Measurements from ENCODE around the gene TEPSIN. TPM values are rescaled to one million over a fixed set of nuclear protein-coding genes. Genes with fewer than 3 reads are reported as not detected.

TEPSIN gene
- total and polyA plus RNA-seq, 2 donors (not counting 3 experiments of a cell fraction or from before 2014, with no cell fraction given), result 41.6 to 45.3 TPM

DNA sequence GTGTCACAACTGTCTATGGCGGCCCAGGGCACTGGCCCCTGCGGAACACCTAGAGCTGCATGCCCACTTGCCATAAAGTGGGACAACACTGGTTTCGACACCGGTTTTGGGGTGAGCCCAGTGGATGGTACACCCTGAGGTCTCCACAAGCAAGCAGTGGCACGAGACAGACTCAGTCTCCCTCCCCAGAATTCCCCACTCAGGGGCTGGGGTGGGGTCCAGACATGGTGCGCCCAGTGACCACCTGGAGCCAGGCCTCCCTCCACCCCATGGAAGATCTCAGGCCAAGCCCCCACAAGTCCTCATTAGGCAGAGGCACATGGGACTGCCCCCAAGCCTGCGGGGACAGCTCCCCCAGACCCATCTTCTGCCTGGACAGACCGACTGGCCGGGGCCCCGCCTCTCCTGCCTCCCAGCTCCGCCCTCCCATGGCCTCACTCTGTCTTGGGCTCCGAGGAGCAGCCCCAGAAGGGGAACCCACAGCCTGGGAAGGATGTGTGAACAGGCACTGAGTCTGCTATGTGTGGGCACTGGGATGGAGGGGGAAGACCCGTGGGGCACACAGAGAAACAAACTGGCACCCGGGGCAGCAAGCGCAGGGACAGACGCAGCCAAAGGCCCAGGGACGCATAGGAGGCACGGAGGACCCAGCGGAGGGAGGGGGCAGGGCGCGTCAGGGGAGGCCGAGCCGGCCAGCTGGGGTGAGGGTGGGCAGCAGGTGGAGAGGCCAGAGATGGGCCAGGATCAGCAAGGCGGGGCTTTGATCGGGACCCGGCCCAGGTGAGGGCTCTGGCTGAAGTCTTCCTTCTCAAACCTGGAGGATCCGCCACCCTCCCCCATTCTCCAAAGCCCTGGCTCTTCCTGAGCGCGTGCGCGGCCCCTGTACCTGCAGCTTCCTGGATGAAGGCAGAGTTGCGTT lies 2.8 kb downstream of the TEPSIN start:
- POLR2A ChIA-PET, result no interaction called here
- Histone ChIP-seq H3K9ac (replicated peaks; ENCODE audit: extremely low read depth, insufficient read depth, low read length) (no peak overlapping the region), H3K36me3 (ENCODE audit: control insufficient read depth in 2 of 2, extremely low read depth in 1 of 2, insufficient read depth in 2 of 2, low read length in 2 of 2) (peaks cover 0 to 26% of the 10 kb centered on the region in 2 experiments), H3K4me1 (ENCODE audit: control insufficient read depth, extremely low read depth, insufficient read depth, low read length) (peaks cover 6% of the 10 kb centered on the region), H4K20me1 (replicated peaks; ENCODE audit: control insufficient read depth, extremely low read depth, insufficient read depth, low read length) (no peaks in the 10 kb centered on the region), H3K27ac (ENCODE audit: insufficient read depth, low read depth, low read length) (no peak overlapping the region), H3K9me3 (replicated peaks; ENCODE audit: control insufficient read depth, insufficient read depth, low read length) (no peaks in the 10 kb centered on the region), H3K27me3 (ENCODE audit: control insufficient read depth in 2 of 2, insufficient read depth in 2 of 2, low read length in 2 of 2) (no peaks in the 10 kb centered on the region), H3K79me2 (ENCODE audit: control insufficient read depth, insufficient read depth, low read length) (peaks cover 20% of the 10 kb centered on the region), H3K4me2 (ENCODE audit: insufficient read depth, low read length) (no peak overlapping the region), H3K4me3 (replicated peaks in 1 of 3; ENCODE audit: insufficient read depth in 1 of 3, low read depth in 1 of 3, low read length in 3 of 3) (no peak overlapping the region), H2AFZ (ENCODE audit: low read depth, low read length) (no peak overlapping the region), H3K9me1 (replicated peaks; ENCODE audit: control insufficient read depth, extremely low read depth, insufficient read depth, low read length) (no peaks in the 10 kb centered on the region)
- dilution Hi-C loops (cut with MboI; ENCODE audit: extremely low pct_ligation_motif_present, low sequenced_read_pairs) (no loop called here), intact Hi-C loops (cut with micrococcal nuclease) (no loop called here)
- no TSS peak for BruUV-seq (replicated peaks)
- no peak for TF ChIP-seq MYC (IDR thresholded peaks at IDR 0.05; ENCODE audit: low read depth, low read length)
- TF ChIP-seq, protein P1, sequence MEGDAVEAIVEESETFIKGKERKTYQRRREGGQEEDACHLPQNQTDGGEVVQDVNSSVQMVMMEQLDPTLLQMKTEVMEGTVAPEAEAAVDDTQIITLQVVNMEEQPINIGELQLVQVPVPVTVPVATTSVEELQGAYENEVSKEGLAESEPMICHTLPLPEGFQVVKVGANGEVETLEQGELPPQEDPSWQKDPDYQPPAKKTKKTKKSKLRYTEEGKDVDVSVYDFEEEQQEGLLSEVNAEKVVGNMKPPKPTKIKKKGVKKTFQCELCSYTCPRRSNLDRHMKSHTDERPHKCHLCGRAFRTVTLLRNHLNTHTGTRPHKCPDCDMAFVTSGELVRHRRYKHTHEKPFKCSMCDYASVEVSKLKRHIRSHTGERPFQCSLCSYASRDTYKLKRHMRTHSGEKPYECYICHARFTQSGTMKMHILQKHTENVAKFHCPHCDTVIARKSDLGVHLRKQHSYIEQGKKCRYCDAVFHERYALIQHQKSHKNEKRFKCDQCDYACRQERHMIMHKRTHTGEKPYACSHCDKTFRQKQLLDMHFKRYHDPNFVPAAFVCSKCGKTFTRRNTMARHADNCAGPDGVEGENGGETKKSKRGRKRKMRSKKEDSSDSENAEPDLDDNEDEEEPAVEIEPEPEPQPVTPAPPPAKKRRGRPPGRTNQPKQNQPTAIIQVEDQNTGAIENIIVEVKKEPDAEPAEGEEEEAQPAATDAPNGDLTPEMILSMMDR (IDR thresholded peaks at IDR 0.05; ENCODE audit: extremely low read depth in 1 of 2, insufficient read depth in 1 of 2, low read depth in 1 of 2, low read length in 2 of 2), result no peak
- TF ChIP-seq, protein P2, sequence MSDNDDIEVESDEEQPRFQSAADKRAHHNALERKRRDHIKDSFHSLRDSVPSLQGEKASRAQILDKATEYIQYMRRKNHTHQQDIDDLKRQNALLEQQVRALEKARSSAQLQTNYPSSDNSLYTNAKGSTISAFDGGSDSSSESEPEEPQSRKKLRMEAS (IDR thresholded peaks at IDR 0.05; ENCODE audit: insufficient read depth, insufficient read length), result no peak
- TF ChIP-seq EZH2 (IDR thresholded peaks at IDR 0.05; ENCODE audit: borderline replicate concordance, low read depth, low read length, severe bottlenecking), result no peak
- TF ChIP-seq POLR2AphosphoS5 (IDR thresholded peaks at IDR 0.05; ENCODE audit: insufficient read depth, low read depth, low read length), result no peak
- TF ChIP-seq POLR2A (IDR thresholded peaks at IDR 0.05; ENCODE audit: low read depth, low read length), result no peak
- TF ChIP-seq GATA2 (IDR thresholded peaks at IDR 0.05; ENCODE audit: insufficient read depth, insufficient read length, low read depth, low read length), result no peak
- TF ChIP-seq FOS (IDR thresholded peaks at IDR 0.05; ENCODE audit: borderline replicate concordance, insufficient read depth, low read length), result no peak
- TF ChIP-seq JUN (IDR thresholded peaks at IDR 0.05; ENCODE audit: borderline replicate concordance, insufficient read depth, insufficient read length, low read depth), result no peak
- FAIRE-seq, result no peak
- no peak for DNase-seq (ENCODE audit: low read depth, low spot score)
- CTCF ChIA-PET, result no interaction called here

All from endothelial cell of umbilical vein (primary cell).